HepG2 (cell line): ENCODE measurements around the gene BCAN. TPM values are rescaled to one million over a fixed set of nuclear protein-coding genes. Genes with fewer than 3 reads are reported as not detected.
A peak's percentile ranks its signal among the peaks of the same experiment; 100 is the strongest.

Experiments
- KAT8 ChIP-seq: IDR thresholded peaks from 2 replicates; pipeline ENCODE4 v1.6.1; 2016; ENCODE audit warnings: missing genetic modification reagents, missing compliant biosample characterization
- KDM4B ChIP-seq: sonication (generic); formaldehyde crosslinking; IDR thresholded peaks from 2 replicates; pipeline ENCODE4 v1.4.0; 2020; ENCODE audit warnings: missing genetic modification reagents
- KLF9 ChIP-seq: IDR thresholded peaks from 2 replicates; pipeline ENCODE4 v1.6.1; 2016; ENCODE audit warnings: low read depth
- NBN ChIP-seq: fragments of 450-650 bp; conservative IDR thresholded peaks from 2 replicates; pipeline ENCODE4 v1.6.1; 2017
- NFIB ChIP-seq: sonication (generic); formaldehyde crosslinking; IDR thresholded peaks from 2 replicates; pipeline ENCODE4 v1.9.0; 2021; ENCODE audit warnings: missing genetic modification reagents, mild to moderate bottlenecking, borderline replicate concordance
- PAWR ChIP-seq: sonication (generic); formaldehyde crosslinking; IDR thresholded peaks from 2 replicates; pipeline ENCODE4 v1.4.0; 2020; ENCODE audit warnings: missing genetic modification reagents, mild to moderate bottlenecking, borderline replicate concordance
- SMAD3 ChIP-seq: sonication (generic); formaldehyde crosslinking; IDR thresholded peaks from 2 replicates; pipeline ENCODE4 v1.4.0; 2020; ENCODE audit warnings: missing genetic modification reagents
- SPEN ChIP-seq: sonication (generic); formaldehyde crosslinking; IDR thresholded peaks from 2 replicates; pipeline ENCODE4 v1.5.1; 2020; ENCODE audit warnings: low read depth, mild to moderate bottlenecking, missing genetic modification reagents
- UBTF ChIP-seq: sonication (generic); formaldehyde crosslinking; IDR thresholded peaks from 2 replicates; pipeline ENCODE4 v1.4.0; 2020; ENCODE audit warnings: mild to moderate bottlenecking, missing genetic modification reagents
- ZNF263 ChIP-seq: sonication (generic); formaldehyde crosslinking; IDR thresholded peaks from 2 replicates; pipeline ENCODE4 v1.4.0; 2020; ENCODE audit warnings: missing genetic modification reagents
- ZNF264 ChIP-seq: sonication (generic); formaldehyde crosslinking; IDR thresholded peaks from 2 replicates; pipeline ENCODE4 v1.4.0; 2020; ENCODE audit warnings: missing genetic modification reagents
- ZNF556 ChIP-seq: sonication (generic); formaldehyde crosslinking; IDR thresholded peaks from 2 replicates; pipeline ENCODE4 v1.4.0; 2020; ENCODE audit warnings: mild to moderate bottlenecking, missing genetic modification reagents, borderline replicate concordance
- ZNF670 ChIP-seq: sonication (generic); formaldehyde crosslinking; IDR thresholded peaks from 2 replicates; pipeline ENCODE4 v1.8.0; 2022; ENCODE audit warnings: mild to moderate bottlenecking, missing genetic modification reagents, borderline replicate concordance
- ZNF709 ChIP-seq: sonication (generic); formaldehyde crosslinking; IDR thresholded peaks from 2 replicates; pipeline ENCODE4 v1.5.0; 2020; ENCODE audit warnings: mild to moderate bottlenecking, missing genetic modification reagents
- polyA plus RNA-seq, 8 experiments: library from polyadenylated mRNA; depleted of rRNA in 3 of 8; stranded (reverse) in 7 of 8; unstranded in 1 of 8; fragments of >200 nt; fragmentation: Illumina TruSeq in 4 of 8; extraction: Trizol in 4 of 8; gene quantifications; 2 replicates each; pipeline versions ENCODE4 v1.2.1 to v1.2.3, GENCODE V29; 2011 to 2016; ENCODE audit warnings: low read depth in 4 of 8, missing spikeins in 1 of 8, mixed read lengths in 1 of 8; ENCODE audit not compliant: insufficient read depth in 1 of 8
- total RNA-seq, 5 experiments: library from RNA; depleted of rRNA; stranded (reverse); fragments of >200 nt; fragmentation: Illumina TruSeq; extraction: Trizol; gene quantifications; 2 replicates each; pipeline ENCODE4 v1.2.3, GENCODE V29; 2016; ENCODE audit warnings: low read depth in 1 of 5
- TF ChIP-seq, protein P1 (sequence below), 2 experiments: fragments of 450-650 bp in 1 of 2; sonication (generic) in 1 of 2; formaldehyde crosslinking in 1 of 2; IDR thresholded peaks; 2 replicates each; pipeline versions ENCODE4 v1.6.1 to v1.8.0; 2016 to 2022; ENCODE audit warnings: antibody characterized with exemption in 1 of 2, mild to moderate bottlenecking in 1 of 2, missing genetic modification reagents in 1 of 2
- TF ChIP-seq, protein P2 (sequence below): sonication (generic); formaldehyde crosslinking; IDR thresholded peaks from 2 replicates; pipeline ENCODE4 v1.4.0; 2020; ENCODE audit warnings: missing genetic modification reagents

Gene BCAN
- total and polyA plus RNA-seq, 2 of the 13 experiments (the other 11 are each of a cell fraction or from before 2014, with no cell fraction given): not detected

DNA sequence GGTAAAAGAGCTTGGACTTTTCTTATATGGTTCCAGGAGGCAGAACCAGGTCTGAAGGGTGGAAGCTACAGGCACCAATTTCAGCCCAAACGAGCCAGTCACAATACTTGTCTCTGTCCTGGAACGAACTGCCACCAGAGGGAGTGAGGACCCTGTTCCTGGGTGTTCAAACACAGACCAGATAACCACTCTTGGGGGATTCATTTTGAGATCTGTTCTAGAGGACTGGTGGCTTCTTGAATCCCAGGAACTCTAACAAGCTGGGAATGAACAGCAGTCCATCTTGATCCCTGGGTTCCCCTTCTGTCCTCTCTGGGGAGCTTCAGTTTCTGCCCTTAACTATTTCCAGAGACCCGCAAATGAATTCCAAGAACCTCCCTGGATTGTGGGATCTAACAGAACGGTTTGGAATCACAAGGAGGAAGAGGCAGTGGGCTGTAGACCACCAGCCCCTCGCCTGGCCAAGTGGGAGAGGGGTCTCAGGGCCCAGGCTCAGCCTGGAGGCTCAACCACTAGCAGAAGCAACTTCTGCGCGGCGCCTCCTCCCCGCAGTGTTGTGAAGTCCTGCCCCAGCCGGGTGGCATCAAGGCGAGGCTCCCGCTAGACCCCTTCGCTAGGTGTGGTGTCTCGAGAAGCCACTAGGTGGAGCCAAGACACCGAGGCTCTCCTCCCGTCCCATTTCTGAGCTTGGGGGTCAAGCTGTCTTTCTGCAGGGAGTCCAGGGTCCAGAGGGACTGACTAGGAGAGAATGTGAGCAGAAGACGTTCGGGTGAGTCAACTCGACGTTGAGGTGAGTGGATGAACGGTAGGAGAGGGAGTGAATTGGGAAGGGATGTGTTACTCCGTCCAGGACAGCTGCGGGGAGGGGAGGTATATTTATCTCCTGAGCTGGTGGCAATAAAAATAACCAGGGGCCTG is 47.4 kb downstream of the BCAN start (continued):
- no peak for TF ChIP-seq ZNF670
- no peak for TF ChIP-seq NBN
- no peak for TF ChIP-seq ZNF709 (CRISPR knock-in tag)
- 0 out of 2 replicates have a peak, but pooled peaks have one; percentile 24 for TF ChIP-seq ZNF556 (CRISPR knock-in tag)
- no peak for TF ChIP-seq NFIB
- TF ChIP-seq KAT8 (CRISPR knock-in tag): peak; percentile 50; the same call in 1 of the 2 replicates
- TF ChIP-seq, protein P1, sequence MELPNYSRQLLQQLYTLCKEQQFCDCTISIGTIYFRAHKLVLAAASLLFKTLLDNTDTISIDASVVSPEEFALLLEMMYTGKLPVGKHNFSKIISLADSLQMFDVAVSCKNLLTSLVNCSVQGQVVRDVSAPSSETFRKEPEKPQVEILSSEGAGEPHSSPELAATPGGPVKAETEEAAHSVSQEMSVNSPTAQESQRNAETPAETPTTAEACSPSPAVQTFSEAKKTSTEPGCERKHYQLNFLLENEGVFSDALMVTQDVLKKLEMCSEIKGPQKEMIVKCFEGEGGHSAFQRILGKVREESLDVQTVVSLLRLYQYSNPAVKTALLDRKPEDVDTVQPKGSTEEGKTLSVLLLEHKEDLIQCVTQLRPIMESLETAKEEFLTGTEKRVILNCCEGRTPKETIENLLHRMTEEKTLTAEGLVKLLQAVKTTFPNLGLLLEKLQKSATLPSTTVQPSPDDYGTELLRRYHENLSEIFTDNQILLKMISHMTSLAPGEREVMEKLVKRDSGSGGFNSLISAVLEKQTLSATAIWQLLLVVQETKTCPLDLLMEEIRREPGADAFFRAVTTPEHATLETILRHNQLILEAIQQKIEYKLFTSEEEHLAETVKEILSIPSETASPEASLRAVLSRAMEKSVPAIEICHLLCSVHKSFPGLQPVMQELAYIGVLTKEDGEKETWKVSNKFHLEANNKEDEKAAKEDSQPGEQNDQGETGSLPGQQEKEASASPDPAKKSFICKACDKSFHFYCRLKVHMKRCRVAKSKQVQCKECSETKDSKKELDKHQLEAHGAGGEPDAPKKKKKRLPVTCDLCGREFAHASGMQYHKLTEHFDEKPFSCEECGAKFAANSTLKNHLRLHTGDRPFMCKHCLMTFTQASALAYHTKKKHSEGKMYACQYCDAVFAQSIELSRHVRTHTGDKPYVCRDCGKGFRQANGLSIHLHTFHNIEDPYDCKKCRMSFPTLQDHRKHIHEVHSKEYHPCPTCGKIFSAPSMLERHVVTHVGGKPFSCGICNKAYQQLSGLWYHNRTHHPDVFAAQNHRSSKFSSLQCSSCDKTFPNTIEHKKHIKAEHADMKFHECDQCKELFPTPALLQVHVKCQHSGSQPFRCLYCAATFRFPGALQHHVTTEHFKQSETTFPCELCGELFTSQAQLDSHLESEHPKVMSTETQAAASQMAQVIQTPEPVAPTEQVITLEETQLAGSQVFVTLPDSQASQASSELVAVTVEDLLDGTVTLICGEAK (IDR thresholded peaks at IDR 0.05): no peak
- TF ChIP-seq, protein P1 (CRISPR knock-in tag; IDR thresholded peaks at IDR 0.05): no peak
- no peak; the same call in 1 of the 2 replicates for TF ChIP-seq ZNF263 (CRISPR knock-in tag)
- no peak for TF ChIP-seq ZNF264 (CRISPR knock-in tag)
- TF ChIP-seq UBTF (CRISPR knock-in tag): 0 out of 2 replicates have a peak, but pooled peaks have one; percentile 48
- TF ChIP-seq SPEN: no peak
- TF ChIP-seq, protein P2, sequence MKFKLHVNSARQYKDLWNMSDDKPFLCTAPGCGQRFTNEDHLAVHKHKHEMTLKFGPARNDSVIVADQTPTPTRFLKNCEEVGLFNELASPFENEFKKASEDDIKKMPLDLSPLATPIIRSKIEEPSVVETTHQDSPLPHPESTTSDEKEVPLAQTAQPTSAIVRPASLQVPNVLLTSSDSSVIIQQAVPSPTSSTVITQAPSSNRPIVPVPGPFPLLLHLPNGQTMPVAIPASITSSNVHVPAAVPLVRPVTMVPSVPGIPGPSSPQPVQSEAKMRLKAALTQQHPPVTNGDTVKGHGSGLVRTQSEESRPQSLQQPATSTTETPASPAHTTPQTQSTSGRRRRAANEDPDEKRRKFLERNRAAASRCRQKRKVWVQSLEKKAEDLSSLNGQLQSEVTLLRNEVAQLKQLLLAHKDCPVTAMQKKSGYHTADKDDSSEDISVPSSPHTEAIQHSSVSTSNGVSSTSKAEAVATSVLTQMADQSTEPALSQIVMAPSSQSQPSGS: peak; percentile 41; the same call in 1 of the 2 replicates
- no peak for TF ChIP-seq SMAD3 (CRISPR knock-in tag)
- TF ChIP-seq KDM4B (CRISPR knock-in tag): no peak
- TF ChIP-seq KLF9 (CRISPR knock-in tag): no peak
- no peak for TF ChIP-seq PAWR (CRISPR knock-in tag)
